ENCODE results near the gene PKD2.

The PKD2 gene

GRCh38 chr4:87982036-87982435 lies 25.4 kb upstream of the PKD2 start:
- Histone ChIP-seq H4K91ac (ENCODE audit: low read length) (no peak overlapping the region), H3K27ac (ENCODE audit: low read length, poor library complexity, severe bottlenecking) (no peak overlapping the region), H3K79me1 (replicated peaks; ENCODE audit: low read length, poor library complexity, severe bottlenecking) (peaks cover 5% of the 10 kb centered on the region), H3K4me3 (ENCODE audit: insufficient read depth in 1 of 2, low read depth in 1 of 2, low read length in 2 of 2) (no peak overlapping the region), H4K8ac (ENCODE audit: low read length) (no peak overlapping the region), H2BK5ac (ENCODE audit: low read depth, low read length, poor library complexity, severe bottlenecking) (no peak overlapping the region), H2AK5ac (ENCODE audit: low read length, severe bottlenecking) (no peak overlapping the region), H3K9me3 (ENCODE audit: control insufficient read depth, low read length) (no peaks in the 10 kb centered on the region), H3K18ac (ENCODE audit: low read depth in 1 of 2, low read length in 2 of 2) (no peak overlapping the region), H3K27me3 (ENCODE audit: control insufficient read depth in 1 of 2, insufficient read depth in 1 of 2, low read length in 2 of 2) (no peaks in the 10 kb centered on the region), H3K4me2 (ENCODE audit: low read length, poor library complexity, severe bottlenecking) (no peak overlapping the region), H3K4me1 (ENCODE audit: control insufficient read depth, insufficient read depth, low read depth, low read length) (peaks cover 8% of the 10 kb centered on the region), H3K9ac (ENCODE audit: low read length) (no peak overlapping the region), H3K36me3 (ENCODE audit: control insufficient read depth in 1 of 2, insufficient read depth in 2 of 2, low read depth in 1 of 2, low read length in 2 of 2) (peaks cover 0 to 8% of the 10 kb centered on the region in 2 experiments), H3K23ac (ENCODE audit: low read length in 2 of 2) (no peak overlapping the region), H3K14ac (ENCODE audit: low read length in 2 of 2) (no peak overlapping the region), H2BK15ac (ENCODE audit: low read depth, poor library complexity, severe bottlenecking) (no peak overlapping the region), H2BK120ac (ENCODE audit: low read depth, low read length) (no peak overlapping the region), H2AFZ (ENCODE audit: low read depth, low read length) (no peak overlapping the region), H3K4ac (ENCODE audit: low read depth in 1 of 2, low read length in 2 of 2) (no peak overlapping the region), H2BK12ac (ENCODE audit: low read length in 2 of 2) (no peak overlapping the region)
- no CpG with 5 or more reads among the region's 1 CpG for WGBS
- no peak for DNase-seq

GRCh38 chr4:87982446-87983010 lies 24.9 kb upstream of the PKD2 start:
- Histone ChIP-seq H3K4me1 (ENCODE audit: control insufficient read depth, insufficient read depth, low read depth, low read length) (peaks cover 8% of the 10 kb centered on the region), H2BK15ac (ENCODE audit: low read depth, poor library complexity, severe bottlenecking) (no peak overlapping the region), H3K4me2 (ENCODE audit: low read length, poor library complexity, severe bottlenecking) (no peak overlapping the region), H2BK12ac (ENCODE audit: low read length in 2 of 2) (no peak overlapping the region), H3K4ac (ENCODE audit: low read depth in 1 of 2, low read length in 2 of 2) (no peak overlapping the region), H3K9ac (ENCODE audit: low read length) (no peak overlapping the region), H2BK120ac (ENCODE audit: low read depth, low read length) (no peak overlapping the region), H3K23ac (ENCODE audit: low read length in 2 of 2) (no peak overlapping the region), H2AK5ac (ENCODE audit: low read length, severe bottlenecking) (no peak overlapping the region), H3K9me3 (ENCODE audit: control insufficient read depth, low read length) (no peaks in the 10 kb centered on the region), H2BK5ac (ENCODE audit: low read depth, low read length, poor library complexity, severe bottlenecking) (no peak overlapping the region), H4K91ac (ENCODE audit: low read length) (no peak overlapping the region), H3K4me3 (ENCODE audit: insufficient read depth in 1 of 2, low read depth in 1 of 2, low read length in 2 of 2) (no peak overlapping the region), H3K36me3 (ENCODE audit: control insufficient read depth in 1 of 2, insufficient read depth in 2 of 2, low read depth in 1 of 2, low read length in 2 of 2) (peaks cover 0 to 8% of the 10 kb centered on the region in 2 experiments), H3K79me1 (replicated peaks; ENCODE audit: low read length, poor library complexity, severe bottlenecking) (peaks cover 5% of the 10 kb centered on the region), H4K8ac (ENCODE audit: low read length) (no peak overlapping the region), H3K27me3 (ENCODE audit: control insufficient read depth in 1 of 2, insufficient read depth in 1 of 2, low read length in 2 of 2) (no peaks in the 10 kb centered on the region), H3K18ac (ENCODE audit: low read depth in 1 of 2, low read length in 2 of 2) (no peak overlapping the region), H3K14ac (ENCODE audit: low read length in 2 of 2) (no peak overlapping the region), H3K27ac (ENCODE audit: low read length, poor library complexity, severe bottlenecking) (no peak overlapping the region), H2AFZ (ENCODE audit: low read depth, low read length) (no peak overlapping the region)
- DNase-seq = peak; percentile 29
- 77% methylated on average over 12 of the region's 13 CpGs for WGBS

GRCh38 chr4:87983996-87984395 lies 23.4 kb upstream of the PKD2 start:
- Histone ChIP-seq H3K23ac (ENCODE audit: low read length in 2 of 2) (no peak overlapping the region), H3K4me1 (ENCODE audit: control insufficient read depth, insufficient read depth, low read depth, low read length) (peaks cover 8% of the 10 kb centered on the region), H2AK5ac (ENCODE audit: low read length, severe bottlenecking) (no peak overlapping the region), H3K9me3 (ENCODE audit: control insufficient read depth, low read length) (no peaks in the 10 kb centered on the region), H3K27me3 (ENCODE audit: control insufficient read depth in 1 of 2, insufficient read depth in 1 of 2, low read length in 2 of 2) (no peaks in the 10 kb centered on the region), H2BK15ac (ENCODE audit: low read depth, poor library complexity, severe bottlenecking) (no peak overlapping the region), H3K4ac (ENCODE audit: low read depth in 1 of 2, low read length in 2 of 2) (no peak overlapping the region), H2AFZ (ENCODE audit: low read depth, low read length) (no peak overlapping the region), H3K79me1 (replicated peaks; ENCODE audit: low read length, poor library complexity, severe bottlenecking) (peaks cover 5% of the 10 kb centered on the region), H4K8ac (ENCODE audit: low read length) (no peak overlapping the region), H3K4me2 (ENCODE audit: low read length, poor library complexity, severe bottlenecking) (no peak overlapping the region), H3K14ac (ENCODE audit: low read length in 2 of 2) (no peak overlapping the region), H3K4me3 (ENCODE audit: insufficient read depth in 1 of 2, low read depth in 1 of 2, low read length in 2 of 2) (no peak overlapping the region), H4K91ac (ENCODE audit: low read length) (no peak overlapping the region), H3K36me3 (ENCODE audit: control insufficient read depth in 1 of 2, insufficient read depth in 2 of 2, low read depth in 1 of 2, low read length in 2 of 2) (peaks cover 0 to 8% of the 10 kb centered on the region in 2 experiments), H3K9ac (ENCODE audit: low read length) (no peak overlapping the region), H2BK12ac (ENCODE audit: low read length in 2 of 2) (no peak overlapping the region), H2BK5ac (ENCODE audit: low read depth, low read length, poor library complexity, severe bottlenecking) (no peak overlapping the region), H3K27ac (ENCODE audit: low read length, poor library complexity, severe bottlenecking) (no peak overlapping the region), H3K18ac (ENCODE audit: low read depth in 1 of 2, low read length in 2 of 2) (no peak overlapping the region), H2BK120ac (ENCODE audit: low read depth, low read length) (no peak overlapping the region)
- DNase-seq = no peak
- WGBS = 92% methylated on average over 2 of the region's 2 CpGs

GRCh38 chr4:87985097-87985886 lies 22.1 kb upstream of the PKD2 start:
- H3K9ac ChIP-seq (ENCODE audit: low read length) = no peak overlapping the region
- peak overlapping the region; percentile 83 for H3K27ac ChIP-seq (ENCODE audit: low read length, poor library complexity, severe bottlenecking)
- peak overlapping the region; percentile 53 for H4K8ac ChIP-seq (ENCODE audit: low read length)
- H3K14ac ChIP-seq (ENCODE audit: low read length in 2 of 2) = no peak overlapping the region
- no peak overlapping the region for H4K91ac ChIP-seq (ENCODE audit: low read length)
- no peak overlapping the region for H2BK5ac ChIP-seq (ENCODE audit: low read depth, low read length, poor library complexity, severe bottlenecking)
- peaks cover 2% of the 10 kb centered on the region for H3K79me1 ChIP-seq (replicated peaks; ENCODE audit: low read length, poor library complexity, severe bottlenecking)
- H3K36me3 ChIP-seq (ENCODE audit: control insufficient read depth in 1 of 2, insufficient read depth in 2 of 2, low read depth in 1 of 2, low read length in 2 of 2) = peaks cover 0 to 8% of the 10 kb centered on the region in 2 experiments
- no peak overlapping the region for H3K4me2 ChIP-seq (ENCODE audit: low read length, poor library complexity, severe bottlenecking)
- no peak overlapping the region for H3K18ac ChIP-seq (ENCODE audit: low read depth in 1 of 2, low read length in 2 of 2)
- no peak overlapping the region for H2BK15ac ChIP-seq (ENCODE audit: low read depth, poor library complexity, severe bottlenecking)
- no peak overlapping the region for H3K23ac ChIP-seq (ENCODE audit: low read length in 2 of 2)
- H2AFZ ChIP-seq (ENCODE audit: low read depth, low read length) = no peak overlapping the region
- no peak overlapping the region for H3K4me3 ChIP-seq (ENCODE audit: insufficient read depth in 1 of 2, low read depth in 1 of 2, low read length in 2 of 2)
- no peak overlapping the region for H2BK120ac ChIP-seq (ENCODE audit: low read depth, low read length)
- H2AK5ac ChIP-seq (ENCODE audit: low read length, severe bottlenecking) = no peak overlapping the region
- H3K4ac ChIP-seq (ENCODE audit: low read depth in 1 of 2, low read length in 2 of 2) = no peak overlapping the region
- peaks cover 8% of the 10 kb centered on the region for H3K4me1 ChIP-seq (ENCODE audit: control insufficient read depth, insufficient read depth, low read depth, low read length)
- peak; percentile 64 for DNase-seq
- no peak overlapping the region for H2BK12ac ChIP-seq (ENCODE audit: low read length in 2 of 2)
- 20% methylated on average over 1 of the region's 1 CpG for WGBS
- H3K9me3 ChIP-seq (ENCODE audit: control insufficient read depth, low read length) = no peaks in the 10 kb centered on the region
- no peaks in the 10 kb centered on the region for H3K27me3 ChIP-seq (ENCODE audit: control insufficient read depth in 1 of 2, insufficient read depth in 1 of 2, low read length in 2 of 2)

Data from mesenchymal stem cell (in vitro differentiated cells and primary cell).